Sigmoid colon (tissue), 7 donors: ENCODE data around the gene HIVEP1. TPM values are rescaled to one million over a fixed set of nuclear protein-coding genes. Genes with fewer than 3 reads are reported as not detected.

Experiments used
- DNase-seq: peaks from one replicate; pipeline ENCODE4 v3.0.0-alpha.2; 2019
- H3K27ac ChIP-seq, 4 donors: fragments of 200-600 bp; sonication (generic); one replicate each; pipeline ENCODE4 v1.5.1; 2016 to 2019; ENCODE audit warnings: mild to moderate bottlenecking in 1 of 4
- H3K27me3 ChIP-seq, 3 donors: fragments of 200-600 bp; sonication (generic); one replicate each; pipeline ENCODE4 v1.5.1; 2019; ENCODE audit warnings: mild to moderate bottlenecking in 1 of 3
- H3K36me3 ChIP-seq, 4 donors: fragments of 200-600 bp; sonication (generic); one replicate each; pipeline ENCODE4 v1.5.1; 2016 to 2019
- H3K4me1 ChIP-seq, 4 donors: fragments of 200-600 bp; sonication (generic); one replicate each; pipeline ENCODE4 v1.5.1; 2017 to 2019
- H3K4me3 ChIP-seq, 4 donors: fragments of 200-600 bp; sonication (generic); one replicate each; pipeline ENCODE4 v1.5.1; 2017 to 2019; ENCODE audit warnings: mild to moderate bottlenecking in 2 of 4, moderate library complexity in 1 of 4
- H3K9me3 ChIP-seq, 4 donors: fragments of 200-600 bp in 3 of 4; sonication (generic) in 3 of 4; one replicate each; pipeline versions ENCODE4 v1.5.1 to v1.6.1; 2013 to 2019
- CTCF ChIP-seq, 4 experiments: fragments of 450-650 bp in 3 of 4; fragments of 200-600 bp in 1 of 4; IDR thresholded peaks; one replicate each; pipeline ENCODE4 v1.5.1; 2016 to 2019; ENCODE audit warnings: antibody characterized with exemption in 4 of 4, mild to moderate bottlenecking in 3 of 4, moderate library complexity in 2 of 4
- EP300 ChIP-seq, 4 donors: sonication (generic); formaldehyde crosslinking; IDR thresholded peaks; one replicate each; pipeline ENCODE4 v1.6.1; 2017; ENCODE audit warnings: antibody characterized with exemption in 4 of 4
- POLR2A ChIP-seq, 2 donors: fragments of 450-650 bp; IDR thresholded peaks; one replicate each; pipeline ENCODE4 v1.6.1; 2016; ENCODE audit warnings: antibody characterized with exemption in 2 of 2, mild to moderate bottlenecking in 2 of 2, moderate library complexity in 2 of 2
- POLR2AphosphoS5 ChIP-seq, 4 donors: sonication (generic); formaldehyde crosslinking; IDR thresholded peaks; one replicate each; pipeline ENCODE4 v1.6.1; 2017; ENCODE audit warnings: antibody characterized with exemption in 4 of 4
- WGBS, 2 donors: extraction: QIAGEN DNeasy Blood & Tissue Kit; methylation state at CpG; one replicate each; pipeline ENCODE4 v1.1.7; 2013; 5-methylcytosine and 5-hydroxymethylcytosine counted together
- intact Hi-C: fragments of 100-400 bp; cut with DNase I; formaldehyde crosslinking; loops from one replicate; pipeline ENCODE4 v1.15.1; 2023
- polyA plus RNA-seq, 3 donors: library from polyadenylated mRNA; stranded (reverse); fragments of 200-250 nt; gene quantifications; one replicate each; pipeline ENCODE4 v1.2.3, GENCODE V29; 2013
- total RNA-seq, 4 donors: library from RNA; depleted of rRNA; stranded (reverse); fragments of >200 nt; gene quantifications; one replicate each; pipeline ENCODE4 v1.1.0, GENCODE V29; 2016
- donor health status: healthy with polysubstance abuse.
- donor health status: Bipolar disorder and iron deficiency.
- donor health status: healthy.

The HIVEP1 gene
- total and polyA plus RNA-seq, 7 donors = 4.6 to 28.5 (median 13.2) TPM

GRCh38 chr6:12181481-12181880 lies 169.4 kb downstream of the HIVEP1 start:
- no peaks in the 10 kb centered on the region for H3K36me3 ChIP-seq
- 96 to 98% methylated on average over 4 of the region's 4 CpGs for WGBS, 2 donors
- H3K27ac ChIP-seq = no peak overlapping the region
- H3K27me3 ChIP-seq = no peaks in the 10 kb centered on the region
- TF ChIP-seq EP300 (IDR thresholded peaks at IDR 0.05) = no peak
- no peak for TF ChIP-seq POLR2AphosphoS5 (IDR thresholded peaks at IDR 0.05)
- TF ChIP-seq POLR2A (IDR thresholded peaks at IDR 0.05) = no peak
- no peak for TF ChIP-seq CTCF (IDR thresholded peaks at IDR 0.05)
- no peaks in the 10 kb centered on the region for H3K9me3 ChIP-seq
- no peak for DNase-seq
- H3K4me1 ChIP-seq = no peaks in the 10 kb centered on the region
- intact Hi-C loops = no loop called here
- H3K4me3 ChIP-seq = no peak overlapping the region

DNA sequence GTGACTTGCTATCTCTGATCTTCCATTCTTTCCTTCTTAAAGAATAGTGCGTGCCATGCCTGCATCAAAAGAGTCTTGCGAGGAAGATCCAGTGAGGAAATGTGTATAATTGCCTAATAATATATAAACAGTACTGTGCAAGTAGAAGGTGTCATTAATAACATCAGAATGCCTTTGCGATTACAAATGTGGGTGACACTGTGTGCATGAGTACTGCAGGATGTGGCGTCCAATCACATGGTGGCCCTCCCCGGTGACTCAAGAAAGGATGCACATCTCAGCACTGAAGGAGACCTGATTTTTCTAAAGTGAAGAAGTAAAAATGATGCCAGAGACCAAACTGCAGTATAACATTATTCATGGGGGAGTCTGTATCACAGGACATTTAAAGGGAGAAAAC lies 170.6 kb downstream of the HIVEP1 start:
- no peak for TF ChIP-seq POLR2AphosphoS5 (IDR thresholded peaks at IDR 0.05)
- no peak for TF ChIP-seq EP300 (IDR thresholded peaks at IDR 0.05)
- no peak for TF ChIP-seq POLR2A (IDR thresholded peaks at IDR 0.05)
- TF ChIP-seq CTCF (IDR thresholded peaks at IDR 0.05) = no peak
- 88 to 97% methylated on average over 5 of the region's 5 CpGs for WGBS, 2 donors
- H3K27me3 ChIP-seq = no peaks in the 10 kb centered on the region
- H3K4me3 ChIP-seq = no peak overlapping the region
- no peak for DNase-seq
- H3K27ac ChIP-seq = no peak overlapping the region
- no peaks in the 10 kb centered on the region for H3K36me3 ChIP-seq
- no peaks in the 10 kb centered on the region for H3K9me3 ChIP-seq
- H3K4me1 ChIP-seq = no peaks in the 10 kb centered on the region
- intact Hi-C loops = no loop called here

GRCh38 chr6:12185081-12185673 lies 173.1 kb downstream of the HIVEP1 start:
- Histone ChIP-seq H3K9me3 (no peaks in the 10 kb centered on the region), H3K4me3 (no peak overlapping the region), H3K36me3 (no peaks in the 10 kb centered on the region), H3K4me1 (no peaks in the 10 kb centered on the region), H3K27ac (no peak overlapping the region), H3K27me3 (no peaks in the 10 kb centered on the region)
- 93 to 96% methylated on average over 6 of the region's 6 CpGs for WGBS, 2 donors
- no peak for TF ChIP-seq POLR2A (IDR thresholded peaks at IDR 0.05)
- TF ChIP-seq EP300 (IDR thresholded peaks at IDR 0.05) = no peak
- TF ChIP-seq POLR2AphosphoS5 (IDR thresholded peaks at IDR 0.05) = no peak
- TF ChIP-seq CTCF (IDR thresholded peaks at IDR 0.05) = no peak
- no peak for DNase-seq
- intact Hi-C loops = no loop called here

DNA sequence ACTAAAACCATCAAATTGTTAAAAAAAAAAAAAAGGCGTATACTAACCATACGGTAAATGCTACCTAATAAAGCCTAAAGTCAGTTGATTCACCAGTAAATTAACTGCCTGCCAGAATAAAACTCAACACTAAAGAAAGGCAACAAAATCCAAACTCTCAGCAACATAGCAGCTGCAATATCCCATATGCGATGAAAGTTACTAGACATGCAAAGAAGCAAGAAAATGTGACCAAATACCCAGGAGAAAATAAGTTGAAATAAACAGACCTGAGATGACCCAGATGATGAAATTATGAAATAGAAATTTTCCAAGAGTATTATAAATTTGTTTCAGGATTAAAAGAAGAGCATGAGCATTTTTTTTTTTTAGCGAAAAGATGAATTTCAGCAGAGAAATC lies 174.4 kb downstream of the HIVEP1 start:
- DNase-seq = no peak
- no peaks in the 10 kb centered on the region for H3K4me1 ChIP-seq
- intact Hi-C loops = no loop called here
- H3K9me3 ChIP-seq = no peaks in the 10 kb centered on the region
- WGBS, 2 donors = 71 to 92% methylated on average over 3 to 4 of the region's 4 CpGs
- no peaks in the 10 kb centered on the region for H3K27me3 ChIP-seq
- no peak overlapping the region for H3K4me3 ChIP-seq
- H3K27ac ChIP-seq = no peak overlapping the region
- TF ChIP-seq POLR2A (IDR thresholded peaks at IDR 0.05) (no peak), EP300 (IDR thresholded peaks at IDR 0.05) (no peak), CTCF (IDR thresholded peaks at IDR 0.05) (no peak), POLR2AphosphoS5 (IDR thresholded peaks at IDR 0.05) (no peak)
- H3K36me3 ChIP-seq = no peaks in the 10 kb centered on the region

DNA sequence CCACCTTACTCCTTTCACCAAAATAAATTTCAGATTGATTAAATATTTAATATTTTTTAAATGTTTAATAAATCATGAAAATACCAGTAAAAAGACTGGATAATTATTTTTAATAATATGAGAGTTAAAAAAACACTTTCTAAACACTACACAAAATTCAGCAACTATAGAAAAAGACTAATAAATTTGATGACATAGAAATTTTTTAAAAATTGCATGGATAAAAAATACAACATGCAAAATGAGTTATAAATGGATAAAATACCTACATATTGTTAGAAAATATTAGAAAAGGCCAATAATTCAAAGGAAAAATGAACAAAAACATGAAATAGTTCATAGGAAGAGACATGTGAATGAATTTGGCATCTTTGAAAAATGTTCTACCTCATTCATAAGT lies 177.0 kb downstream of the HIVEP1 start:
- intact Hi-C loops = no loop called here
- no peak overlapping the region for H3K27ac ChIP-seq

More for the DNA sequence above, 177.0 kb downstream of the HIVEP1 start:
- Histone ChIP-seq H3K36me3 (no peaks in the 10 kb centered on the region), H3K4me3 (no peak overlapping the region), H3K27me3 (no peaks in the 10 kb centered on the region), H3K4me1 (no peaks in the 10 kb centered on the region), H3K9me3 (no peaks in the 10 kb centered on the region)
- DNase-seq = no peak
- no peak for TF ChIP-seq POLR2A (IDR thresholded peaks at IDR 0.05)
- no peak for TF ChIP-seq EP300 (IDR thresholded peaks at IDR 0.05)
- TF ChIP-seq CTCF (IDR thresholded peaks at IDR 0.05) = no peak
- TF ChIP-seq POLR2AphosphoS5 (IDR thresholded peaks at IDR 0.05) = no peak
